Neural progenitor cell (in vitro differentiated cells): Measurements from ENCODE around the gene PPP1R36.

Experiments
- CTCF ChIP-seq: fragments of 200-600 bp; sonication (generic); IDR thresholded peaks from 2 replicates; pipeline ENCODE4 v1.5.1; 2017; ENCODE audit warnings: antibody characterized with exemption, mild to moderate bottlenecking
- EZH2 ChIP-seq: fragments of 200-600 bp; sonication (generic); IDR thresholded peaks from 2 replicates; pipeline ENCODE4 v1.6.1; 2017; ENCODE audit warnings: antibody characterized with exemption, mild to moderate bottlenecking, moderate library complexity
- EZH2phosphoT487 ChIP-seq: fragments of 200-600 bp; sonication (generic); IDR thresholded peaks from 2 replicates; pipeline ENCODE4 v1.6.1; 2017; ENCODE audit warnings: antibody characterized with exemption

GRCh38 chr14:64637735-64638473, 88.1 kb downstream of the PPP1R36 start:
- TF ChIP-seq CTCF (no peak), EZH2 (no peak), EZH2phosphoT487 (no peak)
